Gastroesophageal sphincter (tissue), 3 donors: ENCODE results near the gene EPSTI1.

Experiments
- CTCF ChIP-seq, 4 experiments: fragments of 200-600 bp in 2 of 4; fragments of 450-650 bp in 2 of 4; sonication (generic) in 1 of 4; IDR thresholded peaks; one replicate each; pipeline ENCODE4 v1.5.1; 2017 to 2019; ENCODE audit warnings: antibody characterized with exemption in 4 of 4, mild to moderate bottlenecking in 2 of 4, moderate library complexity in 2 of 4
- EP300 ChIP-seq: sonication (generic); formaldehyde crosslinking; IDR thresholded peaks from one replicate; pipeline ENCODE4 v1.6.1; 2017; ENCODE audit warnings: antibody characterized with exemption, mild to moderate bottlenecking
- POLR2A ChIP-seq, 2 donors: fragments of 450-650 bp; IDR thresholded peaks; one replicate each; pipeline ENCODE4 v1.6.1; 2017; ENCODE audit warnings: antibody characterized with exemption in 2 of 2, mild to moderate bottlenecking in 2 of 2, moderate library complexity in 1 of 2
- POLR2AphosphoS5 ChIP-seq: sonication (generic); formaldehyde crosslinking; IDR thresholded peaks from one replicate; pipeline ENCODE4 v1.6.1; 2017; ENCODE audit warnings: antibody characterized with exemption

- TF ChIP-seq CTCF (IDR thresholded peaks at IDR 0.05) (no peak), POLR2AphosphoS5 (no peak), EP300 (no peak), POLR2A (IDR thresholded peaks at IDR 0.05) (no peak)
Measured at GRCh38 chr13:42878721-42879120, 113.3 kb downstream of the EPSTI1 start.
